Muscle layer of duodenum (tissue), 2 donors: ENCODE results near the gene PURA.

ENCODE experiments used
- H3K27ac ChIP-seq: one replicate; pipeline ENCODE4 v1.7.0; 2013; ENCODE audit warnings: mild to moderate bottlenecking, low read length
- H3K27me3 ChIP-seq: one replicate; pipeline ENCODE4 v1.7.0; 2013; ENCODE audit warnings: low read depth, mild to moderate bottlenecking, control low read depth, low read length
- H3K36me3 ChIP-seq, 2 donors: one replicate each; pipeline ENCODE4 v1.7.0; 2013; ENCODE audit warnings: low read length in 2 of 2, control low read depth in 1 of 2, mild to moderate bottlenecking in 1 of 2; ENCODE audit not compliant: insufficient read depth in 2 of 2, control insufficient read depth in 1 of 2
- H3K4me1 ChIP-seq, 2 donors: one replicate each; pipeline ENCODE4 v1.7.0; 2013; ENCODE audit warnings: low read length in 2 of 2, mild to moderate bottlenecking in 2 of 2, control low read depth in 1 of 2, moderate library complexity in 1 of 2; ENCODE audit not compliant: insufficient read depth in 2 of 2, control insufficient read depth in 1 of 2
- H3K4me3 ChIP-seq, 2 donors: one replicate each; pipeline ENCODE4 v1.7.0; 2013; ENCODE audit warnings: low read length in 2 of 2, low read depth in 1 of 2, mild to moderate bottlenecking in 1 of 2
- H3K9me3 ChIP-seq, 2 donors: one replicate each; pipeline ENCODE4 v1.7.0; 2013; ENCODE audit warnings: low read length in 2 of 2, control low read depth in 1 of 2, mild to moderate bottlenecking in 1 of 2; ENCODE audit not compliant: control insufficient read depth in 1 of 2
- donor health status: healthy.

Gene PURA

DNA sequence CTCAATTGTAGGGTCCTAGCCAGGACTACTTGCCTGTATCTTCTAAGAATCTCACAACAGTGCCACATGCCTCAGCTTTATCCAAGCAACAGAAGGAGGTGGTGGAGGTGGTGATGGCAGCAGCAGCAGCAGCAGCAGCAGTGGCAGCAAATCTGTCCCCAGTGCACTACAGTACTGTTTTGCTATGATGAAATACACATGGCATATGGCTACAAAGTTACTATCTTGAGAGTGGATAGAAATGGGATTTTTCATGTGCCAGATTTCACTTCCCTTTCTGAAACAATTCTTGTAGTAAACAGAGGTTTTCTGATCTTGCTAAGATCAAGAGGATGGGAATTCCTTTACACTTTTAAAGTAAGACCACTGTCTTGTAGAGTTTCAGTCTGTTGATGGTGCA lies 53.0 kb downstream of the PURA start:
- H3K27ac ChIP-seq = no peak overlapping the region
- H3K9me3 ChIP-seq = no peaks in the 10 kb centered on the region

DNA sequence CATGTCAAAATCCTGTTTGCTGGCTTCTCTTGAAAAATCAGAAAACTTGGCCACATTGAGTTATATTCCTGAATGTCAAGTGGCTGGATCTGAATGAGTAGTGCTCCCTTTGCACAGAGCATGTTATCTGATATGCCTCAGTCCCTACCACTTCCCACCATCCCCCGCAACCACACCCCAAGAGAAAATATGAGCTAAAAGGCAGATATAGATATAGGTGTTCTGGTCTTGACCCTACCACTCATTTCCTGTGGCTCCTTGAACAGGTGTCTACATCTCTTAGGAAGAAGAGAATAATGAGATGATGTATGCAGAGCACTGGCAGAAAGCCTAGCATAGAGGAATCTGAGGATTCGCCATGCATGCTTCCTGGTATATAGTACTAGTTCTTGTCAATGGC lies 54.5 kb downstream of the PURA start:
- Histone ChIP-seq H3K9me3 (no peaks in the 10 kb centered on the region), H3K27me3 (no peaks in the 10 kb centered on the region), H3K4me3 (no peak overlapping the region), H3K36me3 (no peaks in the 10 kb centered on the region), H3K27ac (no peak overlapping the region), H3K4me1 (no peaks in the 10 kb centered on the region)

More for the DNA sequence above, 53.0 kb downstream of the PURA start:
- Histone ChIP-seq H3K4me1 (no peaks in the 10 kb centered on the region), H3K36me3 (no peaks in the 10 kb centered on the region), H3K4me3 (no peak overlapping the region), H3K27me3 (no peaks in the 10 kb centered on the region)

DNA sequence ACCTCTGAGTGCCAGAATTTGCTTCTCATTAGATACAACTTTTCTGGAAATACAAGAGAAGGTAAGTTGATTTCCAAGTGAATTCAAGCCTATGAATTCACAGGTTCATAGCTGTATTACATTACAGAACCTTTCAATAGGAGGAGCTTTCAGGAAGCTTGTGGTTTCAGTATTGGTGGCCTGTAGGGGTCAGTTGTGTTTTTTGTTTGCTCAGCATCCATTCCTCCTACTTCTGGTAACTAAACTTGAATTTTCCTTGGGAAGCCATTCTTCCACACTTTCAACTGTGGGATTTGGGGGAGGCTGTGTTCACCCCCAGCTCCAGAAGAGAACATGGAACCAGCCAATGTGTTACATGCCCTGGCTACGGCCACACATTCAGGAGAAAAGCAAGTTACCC lies 55.5 kb downstream of the PURA start:
- Histone ChIP-seq H3K27me3 (no peaks in the 10 kb centered on the region), H3K36me3 (no peaks in the 10 kb centered on the region), H3K9me3 (no peaks in the 10 kb centered on the region), H3K4me3 (no peak overlapping the region), H3K4me1 (peaks cover under 1 to 1% of the 10 kb centered on the region in 2 donors), H3K27ac (no peak overlapping the region)

DNA sequence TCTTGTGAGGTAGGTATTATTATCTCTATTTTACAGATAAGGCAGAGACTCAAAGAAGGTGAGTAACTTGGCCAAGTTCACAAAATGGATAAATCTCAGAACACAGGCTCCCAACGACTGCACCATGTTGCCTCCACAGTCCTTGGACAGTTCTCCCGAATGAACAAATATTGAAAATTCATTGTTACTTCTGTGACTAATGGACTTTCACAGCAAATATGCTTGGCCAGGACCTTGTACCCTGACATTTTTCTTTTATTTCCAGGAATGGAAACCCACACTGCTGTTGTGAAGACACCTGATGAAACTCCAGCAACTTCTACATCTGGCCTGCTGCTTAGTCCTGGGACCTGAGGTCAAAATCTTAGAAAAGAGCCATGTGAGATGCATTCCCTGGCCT lies 58.6 kb downstream of the PURA start:
- Histone ChIP-seq H3K27me3 (no peaks in the 10 kb centered on the region), H3K4me1 (peaks cover 4 to 15% of the 10 kb centered on the region in 2 donors), H3K9me3 (no peaks in the 10 kb centered on the region), H3K4me3 (no peak overlapping the region), H3K36me3 (no peaks in the 10 kb centered on the region), H3K27ac (no peak overlapping the region)

DNA sequence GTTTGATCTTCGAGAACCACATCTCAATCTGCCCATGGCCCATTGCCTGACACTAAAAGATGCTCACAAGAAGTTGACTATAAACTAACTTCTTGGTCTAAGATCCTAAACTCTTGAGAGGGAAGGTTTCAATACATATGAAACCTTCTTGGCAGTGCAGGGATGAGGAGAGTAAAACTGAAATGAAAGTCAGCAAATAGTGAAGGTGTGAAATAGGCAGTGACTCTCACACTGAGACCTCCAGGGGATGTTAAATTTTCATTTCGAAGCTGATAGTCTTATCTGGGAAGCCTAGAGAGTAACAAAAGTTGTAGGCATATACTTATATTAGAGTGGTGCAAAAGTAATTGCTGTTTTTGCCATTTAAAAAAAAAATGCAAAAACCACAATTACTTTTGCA lies 60.1 kb downstream of the PURA start:
- no peaks in the 10 kb centered on the region for H3K36me3 ChIP-seq
- no peaks in the 10 kb centered on the region for H3K27me3 ChIP-seq
- no peaks in the 10 kb centered on the region for H3K9me3 ChIP-seq
- no peak overlapping the region for H3K27ac ChIP-seq
- peak overlapping the region in 1 of 2 donors; percentile 77 for H3K4me3 ChIP-seq
- peaks cover 8 to 24% of the 10 kb centered on the region in 2 donors for H3K4me1 ChIP-seq

DNA sequence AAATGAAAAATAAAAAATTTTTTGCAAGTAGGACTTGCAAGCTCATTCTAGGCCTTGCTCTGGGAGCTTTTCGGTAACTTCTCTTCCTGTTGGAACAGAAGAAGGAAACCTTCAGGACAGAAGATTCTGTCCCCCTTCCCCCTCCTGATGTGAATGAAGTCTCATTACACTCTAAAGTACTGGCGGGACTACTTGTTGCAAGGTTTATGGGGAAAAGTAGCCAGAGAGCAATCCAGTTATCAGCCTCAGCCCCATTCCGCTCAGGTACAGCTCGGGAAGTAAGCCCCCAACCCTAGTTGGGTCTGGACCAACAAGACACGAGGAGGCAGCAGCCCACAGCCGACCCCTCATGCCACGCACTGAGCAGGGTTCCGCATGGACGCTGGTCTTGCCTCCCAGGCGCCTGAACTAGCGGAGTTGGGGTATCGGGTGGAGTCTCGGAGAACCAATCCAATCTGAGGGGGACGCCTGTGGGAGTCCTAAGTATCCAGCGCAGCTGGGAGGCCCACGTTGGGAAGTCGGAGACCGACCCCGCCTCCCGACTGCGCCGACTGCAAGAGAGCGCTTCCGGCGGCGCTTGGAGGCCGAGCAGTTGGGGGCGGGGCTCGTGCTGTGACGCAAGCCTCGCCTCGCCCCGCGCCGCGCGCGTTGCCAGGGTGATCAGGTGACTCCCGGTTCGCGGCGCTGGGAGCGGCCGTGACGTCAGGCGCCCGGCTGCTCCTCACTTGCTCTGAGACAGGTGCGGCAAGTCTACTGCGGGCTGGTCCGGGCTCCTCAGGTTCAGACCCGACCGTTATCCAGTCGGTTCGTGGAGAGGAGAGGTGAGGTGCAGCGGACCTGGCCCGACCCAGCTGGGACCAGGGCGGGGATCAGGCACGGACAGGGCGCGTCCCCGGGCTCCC lies 60.8 kb downstream of the PURA start, which contains the start of gene CYSTM1:
Gene CYSTM1 (plus strand): TSS at position 724 of the 902 bp plus-strand sequence. CDS start 19,278 bp downstream, outside the sequence.
- peak within 1 kb of the TSS; percentile 77 to 78 for H3K4me3 ChIP-seq
- no peaks in the 10 kb centered on the region for H3K9me3 ChIP-seq
- H3K27me3 ChIP-seq = no peaks in the 10 kb centered on the region
- peaks cover 8 to 26% of the 10 kb centered on the region in 2 donors for H3K4me1 ChIP-seq
- no peaks in the 10 kb centered on the region for H3K36me3 ChIP-seq
- H3K27ac ChIP-seq = peak within 1 kb of the TSS; percentile 98
